T-helper 1 cell (primary cell): ENCODE data around the gene TRPM2.
A peak's percentile ranks its signal among the peaks of the same experiment; 100 is the strongest.

Source experiments
- DNase-seq, 5 donors: peaks; one replicate each; pipeline ENCODE4 v3.0.0-alpha.2; 2012 to 2020
- total RNA-seq, 4 donors: gene quantifications; one replicate each; lab custom pipeline; 2026; lab: John Stamatoyannopoulos, UW

The TRPM2 gene
- 1.8 to 4.6 (median 3.6) reads per million in 4 donors for total RNA-seq

DNA sequence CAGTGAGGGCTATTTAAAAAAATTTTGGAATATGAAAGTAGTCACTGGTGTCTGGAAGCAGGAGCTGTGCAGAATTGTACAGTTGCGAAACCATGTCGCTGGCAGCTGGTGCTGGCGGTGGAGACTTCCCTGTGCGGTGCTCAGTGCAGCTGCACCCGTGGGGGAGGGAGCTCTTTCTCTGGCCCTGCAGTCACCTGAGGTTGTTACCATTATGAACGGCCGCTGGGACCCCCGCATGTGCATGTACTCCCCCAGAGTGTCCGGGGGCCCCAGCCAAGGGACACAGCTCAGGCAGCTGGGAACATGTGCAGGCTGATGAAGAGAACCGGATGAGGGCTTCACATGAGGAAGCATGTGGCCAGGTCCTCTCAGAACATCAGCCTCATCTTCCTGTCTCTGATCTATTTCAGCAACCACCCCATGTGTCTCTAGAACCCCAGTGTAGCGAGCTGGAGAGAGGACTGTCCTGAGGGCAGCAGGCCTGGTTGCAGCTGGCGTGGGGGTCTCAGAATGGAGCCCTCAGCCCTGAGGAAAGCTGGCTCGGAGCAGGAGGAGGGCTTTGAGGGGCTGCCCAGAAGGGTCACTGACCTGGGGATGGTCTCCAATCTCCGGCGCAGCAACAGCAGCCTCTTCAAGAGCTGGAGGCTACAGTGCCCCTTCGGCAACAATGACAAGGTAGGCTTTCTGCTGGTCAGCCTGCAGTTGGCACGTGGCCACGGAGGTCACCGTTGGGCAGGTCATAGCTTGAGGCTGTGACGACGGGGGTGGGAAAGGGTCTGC lies at the start of gene TRPM2:
TRPM2 (plus strand) TSS at position 431 of the 780 bp plus-strand sequence; CDS start at position 511, 80 bp downstream.
- peak in 1 of 5 donors; percentile 73 for DNase-seq

- DNase-seq = no peak
These were observed 49.3 kb upstream of the TRPM2 start for GRCh38 chr21:44304011-44304616.

DNA sequence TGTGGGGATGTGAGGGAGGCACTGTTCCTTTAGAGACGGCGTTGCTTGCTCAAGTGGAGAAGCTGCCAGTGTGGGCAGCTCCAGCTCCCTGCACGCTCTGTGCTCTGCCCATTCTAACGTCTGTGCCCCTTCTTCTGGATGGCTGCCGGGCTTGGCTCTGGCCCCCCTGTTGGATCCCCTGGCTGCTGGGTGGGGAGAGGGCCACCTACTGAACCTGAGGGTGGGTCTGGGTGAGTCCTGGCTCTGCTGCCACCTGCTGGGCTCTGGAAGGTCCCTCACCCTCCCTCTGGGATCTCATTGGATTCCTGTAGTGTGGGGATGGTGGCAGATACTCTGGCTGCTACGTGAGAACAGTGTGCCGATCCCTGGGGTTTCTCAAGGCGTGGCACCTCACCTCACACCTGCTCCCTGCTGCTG lies 48.5 kb upstream of the TRPM2 start:
- DNase-seq = peak in 2 of 5 donors; percentile 31 to 32

DNA sequence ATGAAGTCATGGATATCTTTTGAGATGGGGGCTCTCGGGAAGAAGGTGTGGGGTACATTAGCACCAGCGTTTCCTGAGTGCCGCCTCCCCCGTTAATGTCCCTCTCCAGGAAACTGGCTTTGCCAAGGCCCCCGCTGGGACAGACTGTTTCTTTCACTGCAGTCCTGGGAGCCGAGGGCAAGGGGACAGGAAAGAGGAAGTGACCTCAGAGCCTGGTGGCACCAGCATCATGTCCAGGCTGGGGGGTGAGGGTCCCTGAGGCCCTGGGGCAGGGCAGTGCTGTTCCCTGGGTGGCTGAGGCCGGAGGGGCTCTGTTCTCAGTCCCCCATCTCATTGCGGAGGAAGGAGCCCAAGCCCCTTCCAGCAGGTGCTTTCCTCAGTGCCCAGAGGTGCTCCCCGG lies 47.7 kb upstream of the TRPM2 start:
- no peak for DNase-seq

GRCh38 chr21:44306936-44307704 lies 46.3 kb upstream of the TRPM2 start:
- no peak for DNase-seq

DNA sequence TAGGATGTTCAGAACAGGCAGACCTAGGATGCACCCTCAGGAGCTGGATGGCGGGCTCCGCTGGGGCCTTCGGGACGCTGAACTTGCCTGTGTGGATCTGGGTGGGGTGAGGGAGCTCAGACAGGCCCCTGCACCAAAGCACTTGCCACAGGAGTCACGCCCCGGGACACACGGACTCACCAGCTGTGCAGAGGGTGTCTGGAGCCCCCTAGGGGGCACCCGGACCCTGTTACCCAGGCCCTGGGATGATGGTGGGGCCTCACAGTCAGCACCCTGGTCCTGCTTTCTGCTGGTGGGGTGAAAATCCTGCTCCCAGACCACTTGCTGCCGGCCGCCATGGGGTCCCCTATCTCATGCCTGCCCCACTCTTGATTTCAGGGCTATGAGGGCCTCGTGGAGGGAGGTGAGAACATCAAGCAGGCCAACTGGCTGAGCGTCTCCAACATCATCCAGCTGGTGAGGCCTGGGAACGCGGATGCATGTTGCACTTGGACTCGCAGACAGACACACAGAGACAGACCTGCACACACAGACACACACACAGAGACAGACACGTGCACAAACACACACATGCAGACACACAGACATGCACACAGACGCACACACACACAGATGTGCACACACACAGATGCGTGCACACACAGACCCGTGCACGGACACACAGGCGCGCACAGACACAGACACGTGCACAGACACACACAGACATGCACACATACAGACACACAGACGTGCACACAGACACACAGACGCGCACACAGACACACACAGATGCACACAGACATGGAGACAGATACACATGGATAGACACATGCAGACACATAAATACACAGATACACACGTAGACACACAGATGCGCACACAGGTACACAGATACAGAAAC lies 42.6 kb upstream of the TRPM2 start:
- DNase-seq = no peak

- no peak for DNase-seq
These were observed 41.3 kb upstream of the TRPM2 start for GRCh38 chr21:44312089-44312488.

DNA sequence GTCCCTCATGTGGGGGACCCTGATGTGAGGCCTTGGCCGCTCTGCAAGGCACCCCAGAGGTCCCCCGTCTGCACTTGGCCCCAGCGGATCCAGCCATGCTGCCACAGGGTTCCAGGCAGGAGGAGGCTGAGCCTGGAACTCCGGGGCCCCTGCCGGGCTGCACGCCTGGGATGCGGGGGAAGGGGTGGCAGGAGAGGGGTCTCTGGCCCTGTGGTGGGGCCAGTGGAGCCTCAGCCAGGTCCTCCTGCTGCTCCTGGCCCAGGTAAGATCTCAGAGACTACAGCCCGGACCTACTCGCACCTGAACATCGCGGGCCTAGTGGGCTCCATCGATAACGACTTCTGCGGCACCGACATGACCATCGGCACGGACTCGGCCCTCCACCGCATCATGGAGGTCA lies 40.7 kb upstream of the TRPM2 start:
- DNase-seq = no peak

DNA sequence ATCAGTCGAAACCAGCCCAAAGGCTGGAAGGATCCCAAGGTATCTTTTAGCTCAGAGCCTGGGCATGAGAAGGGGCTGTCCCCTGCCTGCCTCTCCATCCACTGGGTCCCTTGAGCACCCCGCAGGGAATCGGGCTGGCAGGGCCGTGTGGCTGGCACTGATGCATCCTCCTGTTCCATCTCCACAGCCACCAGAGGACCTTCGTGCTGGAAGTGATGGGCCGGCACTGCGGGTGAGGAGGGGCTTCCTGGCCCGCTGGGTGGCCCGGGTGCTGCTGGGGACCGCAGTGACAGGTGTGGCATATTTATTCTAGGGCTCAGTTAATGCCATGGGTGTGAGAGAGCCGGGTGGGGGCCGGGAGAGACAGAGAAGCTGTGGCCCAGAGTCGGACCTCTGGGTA lies 40.0 kb upstream of the TRPM2 start:
- DNase-seq = no peak

DNA sequence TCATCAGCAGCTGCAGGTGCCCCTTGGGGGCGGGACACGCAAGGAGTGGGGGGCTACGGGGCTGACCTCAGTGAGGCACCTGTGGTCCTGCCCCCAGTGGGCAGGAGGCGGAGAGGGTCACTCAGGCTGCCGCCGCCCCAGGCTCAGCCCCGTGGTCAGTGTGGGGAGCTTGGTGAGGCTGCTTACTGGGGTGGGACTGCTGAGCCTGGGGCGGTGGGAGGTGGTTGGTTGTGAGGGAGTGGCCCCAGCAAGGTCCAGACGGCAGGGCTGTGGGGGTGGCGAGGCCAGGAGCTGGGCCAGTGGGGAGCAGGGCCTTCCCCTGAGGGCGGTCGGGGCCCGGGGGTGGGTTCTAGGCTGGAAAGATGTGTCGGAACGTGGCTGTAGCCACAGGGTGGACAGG lies 39.3 kb upstream of the TRPM2 start:
- DNase-seq = no peak

GRCh38 chr21:44314561-44314960 lies 38.9 kb upstream of the TRPM2 start:
- DNase-seq = no peak

GRCh38 chr21:44315691-44316203 lies 37.7 kb upstream of the TRPM2 start:
- no peak for DNase-seq

- DNase-seq = no peak
These were observed 37.0 kb upstream of the TRPM2 start for GRCh38 chr21:44316277-44316900.

- DNase-seq = no peak
These were observed 36.1 kb upstream of the TRPM2 start for GRCh38 chr21:44317241-44317782.

DNA sequence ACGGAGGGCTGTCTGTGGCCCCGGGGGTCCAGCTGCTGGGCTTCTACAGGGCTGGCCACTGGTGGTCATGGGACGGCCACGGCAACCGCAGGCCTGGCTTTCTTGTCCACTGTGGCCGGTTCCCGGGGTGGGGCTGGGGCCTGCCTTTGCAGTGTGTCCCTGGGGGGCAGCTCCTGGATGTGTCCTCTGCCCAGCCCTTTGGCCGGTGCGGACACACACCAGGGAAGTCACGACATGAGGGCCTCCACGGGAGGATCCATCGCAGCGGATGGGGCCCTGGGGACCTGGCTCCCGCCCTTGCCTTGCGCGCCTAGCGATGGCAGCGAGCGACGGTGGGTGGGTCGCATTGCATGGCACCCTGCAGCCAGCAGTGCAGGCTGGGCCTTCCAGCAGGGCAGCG lies 35.5 kb upstream of the TRPM2 start:
- no peak for DNase-seq

GRCh38 chr21:44318489-44319285 lies 34.7 kb upstream of the TRPM2 start:
- no peak for DNase-seq

DNA sequence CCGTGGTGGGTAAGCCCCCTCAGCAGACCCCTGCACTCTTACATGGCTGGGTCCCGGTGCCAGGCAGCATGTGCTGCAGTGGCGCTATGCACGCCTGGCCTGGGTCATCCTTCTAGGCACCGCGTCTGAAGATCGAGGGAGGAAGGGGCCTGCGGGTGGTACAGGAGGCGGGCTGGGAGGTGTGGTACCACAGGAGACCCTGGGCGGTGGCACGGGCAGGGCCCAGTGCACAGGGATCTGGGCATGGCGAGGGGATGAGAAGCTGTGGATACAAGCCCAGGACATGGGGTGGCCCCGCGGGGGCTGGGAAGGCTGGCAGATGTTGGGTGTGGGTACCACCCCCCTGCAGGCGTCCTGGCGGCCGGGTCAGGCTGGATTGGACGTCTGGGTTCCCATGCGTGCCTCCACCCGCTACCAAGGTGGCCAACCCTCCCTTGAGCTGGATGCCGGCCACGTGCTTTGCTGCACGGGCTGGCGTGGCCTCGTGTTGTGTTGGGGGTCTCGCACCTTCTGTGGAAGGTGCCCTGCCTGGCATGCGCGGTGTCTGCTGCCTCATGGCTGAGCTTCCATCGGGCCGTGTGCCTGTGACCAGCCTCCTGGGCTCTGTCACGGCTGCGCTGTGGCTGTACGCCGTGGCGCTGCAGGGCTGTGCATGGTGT lies 33.9 kb upstream of the TRPM2 start:
- DNase-seq = no peak

- DNase-seq = no peak
These were observed 32.6 kb upstream of the TRPM2 start for GRCh38 chr21:44320847-44321246.

DNA sequence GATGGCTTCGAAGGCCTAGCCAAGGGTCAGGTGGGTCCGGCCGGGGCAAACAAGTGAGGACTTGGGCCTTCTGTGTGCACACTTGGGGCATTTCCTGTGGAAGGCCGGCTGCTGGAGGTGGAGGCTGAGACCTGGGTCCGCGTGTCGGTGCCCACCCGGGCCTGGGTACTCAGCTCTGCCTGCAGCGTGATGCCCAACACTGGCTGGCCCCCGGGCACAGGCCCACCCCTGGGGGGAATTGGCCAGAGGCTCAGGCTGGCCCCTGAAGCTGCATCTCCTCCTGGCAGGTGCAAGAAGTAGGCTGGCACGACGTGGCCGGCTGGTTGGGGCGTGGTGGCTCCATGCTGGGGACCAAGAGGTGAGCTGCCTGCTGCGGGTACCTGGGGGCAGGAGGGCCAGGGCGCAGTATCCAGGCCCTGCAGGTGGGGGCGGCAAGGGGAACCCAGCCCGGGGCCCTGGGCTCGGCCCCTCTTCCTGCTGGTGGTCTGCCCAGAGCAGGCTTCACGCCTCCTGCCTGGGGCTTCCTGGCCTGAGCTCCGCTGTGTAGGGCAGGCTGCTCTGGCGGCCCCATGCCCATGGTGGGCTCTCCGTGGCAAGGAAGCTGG lies 31.5 kb upstream of the TRPM2 start:
- no peak for DNase-seq
